ENCODE measurements around the gene SF1. TPM values are rescaled to one million over a fixed set of nuclear protein-coding genes. Genes with fewer than 3 reads are reported as not detected.
A peak's percentile ranks its signal among the peaks of the same experiment; 100 is the strongest.

Gene SF1
- total and polyA plus RNA-seq, 2 donors from 2014 or later, result 87.5 to 320 TPM

- no peak for FAIRE-seq
Measured at GRCh38 chr11:64803158-64803845, 25.0 kb upstream of the SF1 start, which contains the start of gene MAP4K2. MAP4K2 (minus strand) TSS chr11:64803214; CDS start chr11:64803149, 65 bp downstream.

GRCh38 chr11:64802370-64803157 lies 24.2 kb upstream of the SF1 start:
- TF ChIP-seq CTCF (IDR thresholded peaks at IDR 0.05; ENCODE audit: borderline replicate concordance, extremely low read depth, insufficient read depth), result no peak
- Histone ChIP-seq H3K4me3 (ENCODE audit: low read length in 3 of 3) (peak overlapping the region in 2 of 3 donors; percentile 11 to 52), H3K9me3 (ENCODE audit: control insufficient read depth in 2 of 3, insufficient read depth in 1 of 3, low read length in 3 of 3) (no peaks in the 10 kb centered on the region), H3K4me1 (ENCODE audit: control insufficient read depth in 2 of 3, insufficient read depth in 2 of 3, low read depth in 1 of 3, low read length in 3 of 3) (peaks cover 0 to 12% (median 9%) of the 10 kb centered on the region in 3 donors), H3K27ac (ENCODE audit: low read depth in 2 of 2, low read length in 2 of 2) (peak overlapping the region in 1 of 2 donors; percentile 42), H3K9ac (ENCODE audit: low read length in 3 of 3) (peak overlapping the region in 2 of 3 donors; percentile 6 to 12), H3K27me3 (ENCODE audit: control insufficient read depth, insufficient read depth, low read length) (no peaks in the 10 kb centered on the region), H3K36me3 (ENCODE audit: control insufficient read depth in 2 of 3, insufficient read depth in 3 of 3, low read length in 3 of 3) (peaks cover 0 to 11% (median 6%) of the 10 kb centered on the region in 3 donors)
- DNase-seq, result peak in 3 of 5 donors; percentile 31 to 89 (median 85)
- intact Hi-C loops (cut with DNase I), result no loop called here
- FAIRE-seq, result no peak

More at GRCh38 chr11:64803158-64803845, 25.0 kb upstream of the SF1 start, which contains the start of gene MAP4K2:
- DNase-seq, result peak; percentile 88 to 96 (median 92)
- Histone ChIP-seq H3K9ac (ENCODE audit: low read length in 3 of 3) (peak within 1 kb of the TSS; percentile 41 to 68 (median 45)), H3K27me3 (ENCODE audit: control insufficient read depth, insufficient read depth, low read length) (no peaks in the 10 kb centered on the region), H3K36me3 (ENCODE audit: control insufficient read depth in 2 of 3, insufficient read depth in 3 of 3, low read length in 3 of 3) (peaks cover 0 to 11% (median 6%) of the 10 kb centered on the region in 3 donors), H3K9me3 (ENCODE audit: control insufficient read depth in 2 of 3, insufficient read depth in 1 of 3, low read length in 3 of 3) (no peaks in the 10 kb centered on the region), H3K4me1 (ENCODE audit: control insufficient read depth in 2 of 3, insufficient read depth in 2 of 3, low read depth in 1 of 3, low read length in 3 of 3) (peaks cover 0 to 12% (median 9%) of the 10 kb centered on the region in 3 donors), H3K27ac (ENCODE audit: low read depth in 2 of 2, low read length in 2 of 2) (peak within 1 kb of the TSS; percentile 80 to 84), H3K4me3 (ENCODE audit: low read length in 3 of 3) (peak within 1 kb of the TSS; percentile 59 to 75 (median 69))
- TF ChIP-seq CTCF (IDR thresholded peaks at IDR 0.05; ENCODE audit: borderline replicate concordance, extremely low read depth, insufficient read depth), result no peak
- intact Hi-C loops (cut with DNase I), result no loop called here

GRCh38 chr11:64801561-64802369 lies 23.4 kb upstream of the SF1 start:
- H3K9ac ChIP-seq (ENCODE audit: low read length in 3 of 3), result peak overlapping the region in 1 of 3 donors; percentile 12
- no peaks in the 10 kb centered on the region for H3K27me3 ChIP-seq (ENCODE audit: control insufficient read depth, insufficient read depth, low read length)
- peaks cover 0 to 12% (median 9%) of the 10 kb centered on the region in 3 donors for H3K4me1 ChIP-seq (ENCODE audit: control insufficient read depth in 2 of 3, insufficient read depth in 2 of 3, low read depth in 1 of 3, low read length in 3 of 3)
- intact Hi-C loops (cut with DNase I), result no loop called here
- H3K9me3 ChIP-seq (ENCODE audit: control insufficient read depth in 2 of 3, insufficient read depth in 1 of 3, low read length in 3 of 3), result no peaks in the 10 kb centered on the region
- FAIRE-seq, result no peak
- no peak for TF ChIP-seq CTCF (IDR thresholded peaks at IDR 0.05; ENCODE audit: borderline replicate concordance, extremely low read depth, insufficient read depth)
- H3K4me3 ChIP-seq (ENCODE audit: low read length in 3 of 3), result peak overlapping the region in 1 of 3 donors; percentile 52
- peaks cover 0 to 6% (median 3%) of the 10 kb centered on the region in 3 donors for H3K36me3 ChIP-seq (ENCODE audit: control insufficient read depth in 2 of 3, insufficient read depth in 3 of 3, low read length in 3 of 3)
- peak in 3 of 5 donors; percentile 44 to 75 (median 69) for DNase-seq
- peak overlapping the region in 1 of 2 donors; percentile 42 for H3K27ac ChIP-seq (ENCODE audit: low read depth in 2 of 2, low read length in 2 of 2)

Measured in kidney (tissue), 14 donors.